ENCODE results near the gene TMEM88. TPM values are rescaled to one million over a fixed set of nuclear protein-coding genes. Genes with fewer than 3 reads are reported as not detected.
"Not testable (repeated sequence)": the region's sequence is repeated elsewhere in the genome, so short reads cannot be mapped to it uniquely, and the experiment has no call there.

TMEM88 gene
- total RNA-seq, 1 donor from 2014 or later: 5.8 TPM

GRCh38 chr17:7856011-7856810, 1.3 kb downstream of the TMEM88 start:
- no peak for DNase-seq (ENCODE audit: low spot score)

- DNase-seq (ENCODE audit: low spot score): peak; percentile 98
These were observed 2.2 kb downstream of the TMEM88 start, which contains the start of gene NAA38 for GRCh38 chr17:7856811-7857712. Gene NAA38, minus strand, starts transcription at chr17:7857559. Its CDS starts 96 bp downstream, at chr17:7857463.

- DNase-seq (ENCODE audit: low spot score): peak; percentile 95
These were observed 3.1 kb downstream of the TMEM88 start, which contains the start of gene CYB5D1 for GRCh38 chr17:7857713-7858521. Gene CYB5D1, plus strand, starts transcription at chr17:7858003. Its CDS starts 132 bp downstream, at chr17:7858135.

GRCh38 chr17:7858522-7858810, 3.6 kb downstream of the TMEM88 start:
- no peak for DNase-seq (ENCODE audit: low spot score)

- DNase-seq (ENCODE audit: low spot score): no peak
These were observed 4.2 kb downstream of the TMEM88 start for GRCh38 chr17:7859028-7859427.

- DNase-seq (ENCODE audit: low spot score): no peak
These were observed 8.0 kb downstream of the TMEM88 start for GRCh38 chr17:7862692-7863437.

GRCh38 chr17:7864384-7864783, 9.5 kb downstream of the TMEM88 start:
- not testable (repeated sequence) for DNase-seq (ENCODE audit: low spot score)

GRCh38 chr17:7864995-7865650, 10.3 kb downstream of the TMEM88 start:
- no peak for DNase-seq (ENCODE audit: low spot score)

- no peak for DNase-seq (ENCODE audit: low spot score)
These were observed 13.0 kb downstream of the TMEM88 start for GRCh38 chr17:7867881-7868329.

GRCh38 chr17:7873051-7873450, 18.2 kb downstream of the TMEM88 start:
- DNase-seq (ENCODE audit: low spot score): no peak

GRCh38 chr17:7875804-7876370, 21.0 kb downstream of the TMEM88 start:
- no peak for DNase-seq (ENCODE audit: low spot score)

GRCh38 chr17:7878234-7878633, 23.4 kb downstream of the TMEM88 start:
- DNase-seq (ENCODE audit: low spot score): no peak

GRCh38 chr17:7880076-7880868, 25.4 kb downstream of the TMEM88 start:
- no peak for DNase-seq (ENCODE audit: low spot score)

- no peak for DNase-seq (ENCODE audit: low spot score)
These were observed 26.6 kb downstream of the TMEM88 start for GRCh38 chr17:7881276-7882054.

GRCh38 chr17:7882068-7882467, 27.2 kb downstream of the TMEM88 start:
- no peak for DNase-seq (ENCODE audit: low spot score)

- DNase-seq (ENCODE audit: low spot score): no peak
These were observed 27.8 kb downstream of the TMEM88 start for GRCh38 chr17:7882629-7883028.

GRCh38 chr17:7883781-7884386, 29.0 kb downstream of the TMEM88 start:
- no peak for DNase-seq (ENCODE audit: low spot score)

Data from mucosa of gallbladder (tissue), 1 donor.